KBM-7 (cell line): ENCODE results near the gene SPR.

Source experiments
- DNase-seq: peaks from one replicate; pipeline ENCODE4 v3.0.0-alpha.2; 2015
- in situ Hi-C: fragments of 300-500 bp; cut with MboI; formaldehyde crosslinking; loops from 2 replicates; pipeline ENCODE4 v1.14.3; 2020; ENCODE audit warnings: low sequenced_read_pairs, low pct_unique_long_range_greater_than_20kb, mixed read lengths

Gene SPR

GRCh38 chr2:72887032-72887739 is at the start of gene SPR:
TSS of gene SPR (plus strand) at chr2:72887408. CDS start at chr2:72887433, 25 bp downstream.
- in situ Hi-C loops = no loop called here
- DNase-seq = peak; percentile 59

DNA sequence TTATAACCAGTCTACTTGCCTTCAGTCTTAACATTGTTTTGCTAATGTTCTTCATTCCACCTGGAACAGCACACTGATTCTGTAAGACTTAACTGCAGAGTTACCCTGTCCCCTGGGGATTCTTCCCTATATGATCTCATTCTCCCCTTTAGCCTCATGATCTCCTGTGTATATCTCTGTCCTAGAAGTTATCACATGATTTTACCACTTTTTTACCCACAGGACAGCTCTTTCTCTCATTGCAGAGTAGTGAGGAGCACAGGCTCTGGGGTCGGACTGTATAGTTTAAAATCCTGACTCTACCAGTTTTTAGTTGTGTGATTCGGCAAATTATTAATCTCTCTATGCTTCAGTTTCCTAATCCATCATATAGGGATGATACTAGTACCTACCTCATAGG is 47.1 kb upstream of the SPR start:
- in situ Hi-C loops = no loop called here
- DNase-seq = no peak

DNA sequence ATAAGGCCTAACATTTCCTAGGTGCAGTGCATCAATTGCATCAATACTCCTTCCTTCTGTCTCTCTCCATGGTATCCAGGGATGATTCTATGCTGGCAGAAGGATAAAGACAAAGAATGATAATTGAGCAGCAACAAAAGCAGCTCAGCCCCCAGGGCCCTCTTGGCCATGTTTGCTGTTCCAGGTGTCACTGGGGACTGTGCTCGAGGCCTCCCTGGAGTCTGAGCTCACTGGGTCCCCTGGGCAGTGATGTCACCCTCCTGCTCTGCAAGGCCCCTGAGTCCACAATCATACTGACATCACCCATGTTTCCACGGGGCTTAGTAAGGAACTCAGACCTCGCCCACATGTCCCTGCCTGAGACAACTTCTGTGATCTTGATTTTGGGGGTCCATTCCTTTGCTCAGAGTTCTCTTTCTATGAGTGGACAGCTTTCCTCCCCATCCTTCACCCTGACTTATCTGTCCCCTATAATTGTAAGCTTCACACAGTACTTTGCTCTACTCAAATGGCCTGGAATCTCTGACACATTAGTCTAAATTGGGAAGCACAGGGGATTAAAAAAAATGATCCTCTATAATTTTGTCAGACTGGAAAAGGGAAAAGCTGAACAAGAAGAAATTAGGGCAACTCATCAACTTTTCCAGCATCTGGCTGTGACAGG is 45.6 kb upstream of the SPR start:
- DNase-seq = no peak
- in situ Hi-C loops = no loop called here

DNA sequence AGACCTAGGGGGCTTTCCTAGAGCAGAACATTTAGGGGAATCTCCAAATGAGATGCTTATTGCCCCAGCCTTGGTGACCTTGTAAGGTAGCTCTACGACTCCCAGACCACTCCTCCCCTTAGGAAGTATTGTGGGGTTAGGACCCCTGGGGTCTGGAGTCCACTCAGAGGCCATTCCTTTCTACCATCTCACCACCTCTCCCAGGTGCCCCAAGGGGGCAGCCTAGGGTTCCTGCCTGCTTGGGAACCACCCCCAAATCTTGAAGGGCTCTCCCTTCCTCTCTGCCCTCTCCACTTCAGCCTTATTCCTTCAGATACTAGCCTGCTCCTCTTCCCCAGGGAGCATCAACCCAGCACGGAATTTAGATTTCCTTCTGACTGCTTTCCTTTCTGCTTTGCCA is 43.9 kb upstream of the SPR start:
- in situ Hi-C loops = no loop called here
- no peak for DNase-seq

DNA sequence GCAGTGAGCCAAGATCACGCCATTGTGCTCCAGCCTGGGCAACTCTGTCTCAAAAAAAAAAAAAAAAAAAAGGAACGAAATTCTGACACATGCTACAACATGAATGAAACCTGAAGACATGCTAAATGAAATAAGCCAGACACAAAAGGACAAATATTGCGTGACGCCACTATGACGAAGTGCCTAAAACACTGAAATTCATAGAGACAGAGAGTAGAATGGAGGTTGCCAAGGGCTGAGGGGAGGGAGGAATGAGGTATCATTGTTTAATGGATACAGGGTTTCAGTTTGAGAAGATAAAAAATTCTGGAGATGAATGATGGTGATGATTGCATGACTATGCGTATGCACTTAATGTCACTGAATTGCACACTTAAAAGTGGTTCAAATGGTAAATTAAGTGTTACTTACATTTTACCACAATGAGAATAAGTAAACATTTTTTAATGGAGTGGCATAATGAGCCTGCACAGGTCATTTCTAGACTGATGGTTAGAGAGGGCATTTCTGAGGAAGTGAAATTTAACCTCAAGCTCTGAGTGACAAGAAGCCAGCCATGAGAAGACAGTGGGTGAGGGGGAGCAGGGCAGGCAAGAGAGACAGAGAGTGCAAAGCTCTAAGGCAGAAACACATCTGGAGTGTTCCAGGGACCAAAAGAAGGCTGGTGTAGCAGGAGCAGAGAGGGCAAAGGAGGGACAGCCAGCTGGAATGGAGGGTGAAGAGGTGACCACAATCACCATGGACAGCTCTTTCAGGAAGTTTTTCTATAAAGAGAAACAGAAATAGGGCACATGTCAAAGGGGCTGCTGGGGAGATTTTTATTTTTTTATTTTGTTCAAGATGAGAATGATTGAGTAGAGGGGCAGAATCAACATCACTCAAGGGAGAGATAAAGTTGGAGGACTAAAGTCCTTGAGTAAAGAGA is 40.8 kb upstream of the SPR start:
- DNase-seq = no peak

GRCh38 chr2:72847534-72848315 is 39.5 kb upstream of the SPR start:
- DNase-seq = no peak

More for the DNA sequence above, 40.8 kb upstream of the SPR start:
- in situ Hi-C loops = no loop called here

GRCh38 chr2:72848436-72849137 is 38.6 kb upstream of the SPR start:
- in situ Hi-C loops = no loop called here
- DNase-seq = no peak

More at GRCh38 chr2:72847534-72848315, 39.5 kb upstream of the SPR start:
- in situ Hi-C loops = no loop called here

- in situ Hi-C loops = no loop called here
Observed at GRCh38 chr2:72849138-72849462, 38.1 kb upstream of the SPR start.

DNA sequence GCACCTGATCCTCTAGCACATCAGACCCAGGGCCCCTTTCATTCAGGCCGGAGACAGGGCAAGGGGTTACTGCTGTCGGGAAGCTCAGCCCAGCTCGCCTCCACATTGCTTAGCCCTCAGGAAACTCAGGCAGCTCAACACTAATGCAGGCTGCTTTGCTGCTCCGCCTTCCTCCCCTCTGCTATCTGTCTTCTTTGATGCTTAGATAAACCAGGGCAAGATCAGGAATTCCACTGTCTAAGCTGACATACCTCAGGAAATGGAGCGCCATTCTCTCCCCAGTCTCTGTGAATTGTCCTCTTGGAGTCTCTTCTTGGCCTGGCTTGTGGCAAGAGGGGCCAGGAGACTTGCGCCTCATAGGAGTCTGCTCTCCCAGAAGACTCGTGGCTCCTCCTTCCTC is 35.9 kb upstream of the SPR start:
- in situ Hi-C loops = loop anchor here (25.0 kb wide), 1 partner anchor 89 kb away; no protein-coding TSS in a partner anchor
- DNase-seq = no peak

More at GRCh38 chr2:72849138-72849462, 38.1 kb upstream of the SPR start:
- DNase-seq = no peak

DNA sequence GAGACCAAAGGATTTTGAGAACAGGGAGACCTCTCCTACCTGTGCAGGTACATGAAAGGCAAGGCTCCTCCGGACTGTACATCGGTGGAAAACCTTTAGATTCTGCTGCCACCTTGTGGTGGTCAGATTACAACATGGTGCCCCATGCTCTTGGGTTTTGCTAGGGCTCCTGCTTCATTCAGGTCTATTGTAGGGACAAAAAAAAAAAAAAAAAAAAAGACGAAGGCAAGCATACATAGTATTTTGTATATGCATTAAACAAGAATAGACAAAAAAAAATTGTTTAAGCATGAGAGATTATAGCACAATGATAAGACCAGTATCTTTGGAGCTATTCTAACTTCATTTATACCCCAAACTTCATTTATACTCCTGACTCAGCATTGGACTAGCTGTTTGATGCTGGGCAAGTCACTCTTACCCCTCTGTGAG is 27.4 kb upstream of the SPR start:
- peak; percentile 63 for DNase-seq
- in situ Hi-C loops = loop anchor here (25.0 kb wide), 1 partner anchor 98 kb away; no protein-coding TSS in a partner anchor

- in situ Hi-C loops = loop anchor here (25.0 kb wide), 1 partner anchor 100 kb away; no protein-coding TSS in a partner anchor
- peak; percentile 93 for DNase-seq
Observed at GRCh38 chr2:72862239-72862988, 24.8 kb upstream of the SPR start.

- in situ Hi-C loops = loop anchor here (25.0 kb wide), 1 partner anchor 101 kb away; no protein-coding TSS in a partner anchor
Observed at GRCh38 chr2:72863046-72863445, 24.2 kb upstream of the SPR start.

DNA sequence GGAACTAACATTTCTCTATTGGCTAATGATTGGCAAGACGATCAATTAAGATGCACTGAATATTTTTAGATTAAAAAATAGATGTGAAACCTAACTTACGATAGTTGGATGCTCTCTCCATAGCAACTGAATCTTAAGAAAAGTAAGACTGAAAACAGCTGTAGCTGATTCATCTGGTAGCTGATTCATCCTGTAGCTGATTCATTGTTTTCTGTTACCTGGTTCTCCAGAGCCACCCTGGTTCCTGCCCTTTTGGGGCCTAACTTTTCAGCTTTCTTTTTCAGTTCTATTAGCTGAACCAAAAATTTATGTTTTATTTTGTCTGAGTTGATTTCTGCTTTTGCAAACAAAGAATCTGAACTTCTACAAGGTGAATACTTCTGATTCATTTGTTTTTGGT is 22.7 kb upstream of the SPR start:
- DNase-seq = no peak

More at GRCh38 chr2:72863046-72863445, 24.2 kb upstream of the SPR start:
- DNase-seq = no peak

GRCh38 chr2:72871060-72871459 is 16.1 kb upstream of the SPR start:
- in situ Hi-C loops = loop anchor here (25.0 kb wide), 1 partner anchor 109 kb away; no protein-coding TSS in a partner anchor
- no peak for DNase-seq

More for the DNA sequence above, 22.7 kb upstream of the SPR start:
- in situ Hi-C loops = loop anchor here (25.0 kb wide), 1 partner anchor 102 kb away; no protein-coding TSS in a partner anchor

- in situ Hi-C loops = loop anchor here (25.0 kb wide), 1 partner anchor 110 kb away; no protein-coding TSS in a partner anchor
- DNase-seq = no peak
Observed at GRCh38 chr2:72871880-72872279, 15.3 kb upstream of the SPR start.

DNA sequence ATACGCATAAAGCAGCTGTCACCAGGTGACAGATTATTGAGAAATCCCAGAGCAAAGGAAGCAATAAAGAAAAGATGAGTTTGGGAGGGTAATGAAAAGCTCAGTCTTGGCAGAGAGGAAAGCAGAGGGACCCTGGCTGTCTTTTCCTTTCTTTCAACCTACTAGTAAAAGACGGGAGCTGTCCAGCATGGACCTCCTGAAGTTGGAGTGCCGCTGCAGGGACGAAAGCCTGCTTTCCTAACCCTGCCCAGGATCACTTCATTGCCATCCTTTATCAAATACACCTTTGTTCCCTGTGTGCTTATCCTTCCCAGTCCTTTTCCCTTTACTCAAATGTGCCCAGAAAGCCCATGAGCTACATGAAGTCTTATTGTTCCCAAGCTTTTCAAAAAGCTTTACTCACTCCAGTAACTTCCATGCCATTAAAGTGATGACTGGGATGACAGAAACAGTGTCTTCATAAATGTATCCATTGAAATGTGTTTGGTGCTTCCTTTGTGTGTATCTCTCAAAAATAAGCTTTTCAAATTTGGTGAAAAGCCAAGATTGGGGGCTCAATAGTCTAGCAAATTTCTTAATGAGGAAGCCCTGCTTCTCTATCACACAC is 3.7 kb upstream of the SPR start:
- DNase-seq = peak; percentile 48
- in situ Hi-C loops = no loop called here

GRCh38 chr2:72886505-72887031 is 640 bp upstream of the SPR start:
- in situ Hi-C loops = no loop called here
- no peak for DNase-seq
